ENCODE results near the gene FAM24A.

GRCh38 chr10:122861711-122862161, 48.7 kb upstream of the FAM24A start:
- no peak for TF ChIP-seq CTCF (optimal IDR thresholded peaks at IDR 0.05 in 1 of 3, IDR thresholded peaks at IDR 0.05 in 1 of 3, conservative IDR thresholded peaks at IDR 0.05 in 1 of 3; ENCODE audit: extremely low read depth in 1 of 3, insufficient read depth in 2 of 3, low read length in 3 of 3)
- no peak for TF ChIP-seq EZH2 (IDR thresholded peaks at IDR 0.05; ENCODE audit: low read length)
